Measurements from ENCODE around the gene TSHZ2.

DNA sequence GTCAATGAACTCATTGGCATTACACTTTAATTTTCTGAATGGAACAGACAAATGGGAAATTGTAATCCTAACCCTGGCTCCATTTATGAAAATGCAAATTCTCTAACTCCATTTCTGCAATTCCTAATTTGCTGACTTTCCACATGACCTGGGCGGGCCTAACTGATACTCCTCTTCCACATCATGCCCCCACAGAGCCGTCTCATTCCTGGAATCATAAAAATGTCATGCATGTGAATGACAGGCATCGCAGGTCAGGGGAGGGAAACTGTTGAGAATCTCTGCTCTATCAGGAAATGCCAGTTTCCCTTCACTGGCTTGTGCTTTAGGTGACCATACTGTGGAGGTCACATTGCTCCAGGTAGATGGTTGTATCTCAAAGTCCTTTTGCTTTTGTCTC is 456.4 kb downstream of the TSHZ2 start:
- TF ChIP-seq CTCF (IDR thresholded peaks at IDR 0.05) (no peak), POLR2AphosphoS5 (IDR thresholded peaks at IDR 0.05) (no peak), POLR2A (IDR thresholded peaks at IDR 0.05) (no peak)
